Hepatocyte (in vitro differentiated cells): ENCODE data around the gene TIGD3. TPM values are rescaled to one million over a fixed set of nuclear protein-coding genes. Genes with fewer than 3 reads are reported as not detected.

ENCODE experiments used
- DNase-seq: peaks from one replicate; pipeline ENCODE4 v3.0.0-alpha.2; 2016; ENCODE audit warnings: low spot score
- H2AFZ ChIP-seq: fragments of 200-600 bp; sonication (generic); 2 replicates; pipeline ENCODE4 v1.6.0; 2016; ENCODE audit warnings: antibody characterized with exemption, mild to moderate bottlenecking
- H3K27ac ChIP-seq: fragments of 200-600 bp; sonication (generic); 2 replicates; pipeline ENCODE4 v1.5.1; 2016; ENCODE audit warnings: mild to moderate bottlenecking
- H3K27me3 ChIP-seq: fragments of 200-600 bp; sonication (generic); 2 replicates; pipeline ENCODE4 v1.6.1; 2016
- H3K36me3 ChIP-seq: fragments of 200-600 bp; sonication (generic); replicated peaks from 2 replicates; pipeline ENCODE4 v1.5.1; 2016; ENCODE audit warnings: low read depth; ENCODE audit not compliant: insufficient read depth
- H3K4me1 ChIP-seq: fragments of 200-600 bp; sonication (generic); 2 replicates; pipeline ENCODE4 v1.5.1; 2016; ENCODE audit warnings: mild to moderate bottlenecking, moderate library complexity; ENCODE audit not compliant: insufficient read depth
- H3K4me2 ChIP-seq: fragments of 200-600 bp; sonication (generic); 2 replicates; pipeline ENCODE4 v1.6.0; 2016
- H3K4me3 ChIP-seq: fragments of 200-600 bp; sonication (generic); 2 replicates; pipeline ENCODE4 v1.5.1; 2016; ENCODE audit warnings: mild to moderate bottlenecking
- H3K79me2 ChIP-seq: fragments of 200-600 bp; sonication (generic); 2 replicates; pipeline ENCODE4 v1.6.0; 2017; ENCODE audit warnings: mild to moderate bottlenecking
- H3K9me2 ChIP-seq: fragments of 200-600 bp; sonication (generic); replicated peaks from 2 replicates; pipeline ENCODE4 v1.6.0; 2017; ENCODE audit warnings: mild to moderate bottlenecking; ENCODE audit not compliant: insufficient read depth
- H3K9me3 ChIP-seq: fragments of 200-600 bp; sonication (generic); 2 replicates; pipeline ENCODE4 v1.5.1; 2016; ENCODE audit warnings: low read depth, mild to moderate bottlenecking
- H4K20me1 ChIP-seq: fragments of 200-600 bp; sonication (generic); 2 replicates; pipeline ENCODE4 v1.6.0; 2016; ENCODE audit warnings: mild to moderate bottlenecking; ENCODE audit not compliant: insufficient read depth, poor library complexity, severe bottlenecking
- EZH2 ChIP-seq: fragments of 200-600 bp; sonication (generic); IDR thresholded peaks from 2 replicates; pipeline ENCODE4 v1.6.1; 2016; ENCODE audit warnings: antibody characterized with exemption, mild to moderate bottlenecking, borderline replicate concordance
- EZH2phosphoT487 ChIP-seq: fragments of 200-600 bp; sonication (generic); IDR thresholded peaks from one replicate; pipeline ENCODE4 v1.6.1; 2018; ENCODE audit warnings: antibody characterized with exemption, mild to moderate bottlenecking, low read depth, moderate library complexity; ENCODE audit not compliant: unreplicated experiment, severe bottlenecking
- WGBS: methylation state at CpG from one replicate; pipeline ENCODE4 v1.1.6; 2016; ENCODE audit warnings: low lambda C conversion rate; ENCODE audit errors: missing lambda C conversion rate; 5-methylcytosine and 5-hydroxymethylcytosine counted together
- polyA plus RNA-seq: library from polyadenylated mRNA; unstranded; fragments of >200 nt; fragmentation: Nextera tagmentation; extraction: Ambion mirVana; gene quantifications from 2 replicates; pipeline ENCODE4 v1.2.1, GENCODE V29; 2016
- total RNA-seq: library from RNA; depleted of rRNA; stranded (reverse); fragments of >200 nt; gene quantifications from 2 replicates; pipeline ENCODE4 v1.2.3, GENCODE V29; 2014
- TF ChIP-seq, protein P1 (sequence below): fragments of 200-600 bp; sonication (generic); IDR thresholded peaks from 2 replicates; pipeline ENCODE4 v1.5.1; 2016; ENCODE audit warnings: antibody characterized with exemption, mild to moderate bottlenecking; ENCODE audit not compliant: poor library complexity

The TIGD3 gene
- total and polyA plus RNA-seq, 2 experiments from 2014 or later = 1.7 to 2.0 TPM

DNA sequence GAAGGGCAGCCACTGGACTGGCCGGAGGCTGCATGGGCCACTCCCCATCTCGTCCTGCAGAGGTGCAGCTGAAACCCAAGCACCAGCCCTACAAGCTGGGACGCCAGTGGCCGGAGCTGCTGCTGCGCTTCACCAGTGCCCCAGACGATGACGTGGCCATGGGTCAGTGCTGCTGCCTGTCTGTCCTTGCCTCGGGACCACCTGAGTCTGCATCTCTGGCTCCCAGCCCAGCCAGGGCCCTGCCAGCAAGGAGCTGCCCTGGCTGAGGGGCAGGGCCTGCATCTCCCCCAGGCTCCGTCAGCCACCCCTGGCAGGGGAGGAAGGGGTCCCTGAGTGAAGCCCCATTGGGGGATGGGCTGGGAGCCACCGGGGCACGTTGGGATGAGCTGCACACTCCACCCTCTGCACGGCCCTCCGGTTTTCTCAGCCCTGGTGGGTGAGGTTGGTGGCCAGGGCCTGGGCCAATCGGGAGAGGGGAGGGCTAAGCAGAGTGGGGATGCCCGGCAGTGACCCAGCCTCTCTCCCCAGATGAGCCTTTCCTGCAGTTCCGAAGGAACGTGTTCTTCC is 39.0 kb downstream of the TIGD3 start:
- Histone ChIP-seq H3K27ac (no peak overlapping the region), H3K9me3 (no peaks in the 10 kb centered on the region), H4K20me1 (no peaks in the 10 kb centered on the region), H3K27me3 (no peaks in the 10 kb centered on the region), H3K9me2 (no peaks in the 10 kb centered on the region), H3K36me3 (no peaks in the 10 kb centered on the region), H3K4me3 (no peak overlapping the region), H3K4me1 (peaks cover 11% of the 10 kb centered on the region), H2AFZ (no peak overlapping the region), H3K4me2 (no peak overlapping the region), H3K79me2 (peaks cover 22% of the 10 kb centered on the region)
- no peak for DNase-seq
- 90% methylated on average over 16 of the region's 17 CpGs for WGBS
- TF ChIP-seq, protein P1, sequence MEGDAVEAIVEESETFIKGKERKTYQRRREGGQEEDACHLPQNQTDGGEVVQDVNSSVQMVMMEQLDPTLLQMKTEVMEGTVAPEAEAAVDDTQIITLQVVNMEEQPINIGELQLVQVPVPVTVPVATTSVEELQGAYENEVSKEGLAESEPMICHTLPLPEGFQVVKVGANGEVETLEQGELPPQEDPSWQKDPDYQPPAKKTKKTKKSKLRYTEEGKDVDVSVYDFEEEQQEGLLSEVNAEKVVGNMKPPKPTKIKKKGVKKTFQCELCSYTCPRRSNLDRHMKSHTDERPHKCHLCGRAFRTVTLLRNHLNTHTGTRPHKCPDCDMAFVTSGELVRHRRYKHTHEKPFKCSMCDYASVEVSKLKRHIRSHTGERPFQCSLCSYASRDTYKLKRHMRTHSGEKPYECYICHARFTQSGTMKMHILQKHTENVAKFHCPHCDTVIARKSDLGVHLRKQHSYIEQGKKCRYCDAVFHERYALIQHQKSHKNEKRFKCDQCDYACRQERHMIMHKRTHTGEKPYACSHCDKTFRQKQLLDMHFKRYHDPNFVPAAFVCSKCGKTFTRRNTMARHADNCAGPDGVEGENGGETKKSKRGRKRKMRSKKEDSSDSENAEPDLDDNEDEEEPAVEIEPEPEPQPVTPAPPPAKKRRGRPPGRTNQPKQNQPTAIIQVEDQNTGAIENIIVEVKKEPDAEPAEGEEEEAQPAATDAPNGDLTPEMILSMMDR = no peak
- TF ChIP-seq EZH2 (no peak), EZH2phosphoT487 (no peak)

DNA sequence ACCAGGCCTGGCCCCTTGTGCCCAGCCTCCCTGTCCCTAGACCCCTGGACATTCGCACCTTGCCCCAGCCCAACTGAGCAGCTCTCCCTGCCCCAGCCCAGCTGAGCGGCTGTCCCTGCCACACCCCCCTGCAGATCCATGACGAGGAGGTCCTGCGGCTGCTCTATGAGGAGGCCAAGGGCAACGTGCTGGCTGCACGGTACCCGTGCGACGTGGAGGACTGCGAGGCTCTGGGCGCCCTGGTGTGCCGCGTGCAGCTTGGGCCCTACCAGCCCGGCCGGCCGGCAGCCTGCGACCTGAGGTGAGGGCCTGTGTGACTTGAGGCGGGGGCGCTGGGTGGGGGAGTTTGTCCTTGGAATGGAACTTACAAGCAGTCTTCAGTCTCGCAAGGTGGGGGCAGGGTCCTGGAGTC is 39.6 kb downstream of the TIGD3 start:
- no peak overlapping the region for H2AFZ ChIP-seq
- no peaks in the 10 kb centered on the region for H3K36me3 ChIP-seq
- 96% methylated on average over 20 of the region's 20 CpGs for WGBS
- no peak overlapping the region for H3K4me3 ChIP-seq
- H3K27ac ChIP-seq = no peak overlapping the region
- H3K9me2 ChIP-seq = no peaks in the 10 kb centered on the region
- H3K4me2 ChIP-seq = no peak overlapping the region
- DNase-seq = no peak
- peaks cover 11% of the 10 kb centered on the region for H3K4me1 ChIP-seq
- H3K27me3 ChIP-seq = no peaks in the 10 kb centered on the region
- no peaks in the 10 kb centered on the region for H3K9me3 ChIP-seq
- H3K79me2 ChIP-seq = peaks cover 17% of the 10 kb centered on the region
- H4K20me1 ChIP-seq = no peaks in the 10 kb centered on the region
- TF ChIP-seq, protein P1 = no peak
- TF ChIP-seq EZH2 (no peak), EZH2phosphoT487 (no peak)

DNA sequence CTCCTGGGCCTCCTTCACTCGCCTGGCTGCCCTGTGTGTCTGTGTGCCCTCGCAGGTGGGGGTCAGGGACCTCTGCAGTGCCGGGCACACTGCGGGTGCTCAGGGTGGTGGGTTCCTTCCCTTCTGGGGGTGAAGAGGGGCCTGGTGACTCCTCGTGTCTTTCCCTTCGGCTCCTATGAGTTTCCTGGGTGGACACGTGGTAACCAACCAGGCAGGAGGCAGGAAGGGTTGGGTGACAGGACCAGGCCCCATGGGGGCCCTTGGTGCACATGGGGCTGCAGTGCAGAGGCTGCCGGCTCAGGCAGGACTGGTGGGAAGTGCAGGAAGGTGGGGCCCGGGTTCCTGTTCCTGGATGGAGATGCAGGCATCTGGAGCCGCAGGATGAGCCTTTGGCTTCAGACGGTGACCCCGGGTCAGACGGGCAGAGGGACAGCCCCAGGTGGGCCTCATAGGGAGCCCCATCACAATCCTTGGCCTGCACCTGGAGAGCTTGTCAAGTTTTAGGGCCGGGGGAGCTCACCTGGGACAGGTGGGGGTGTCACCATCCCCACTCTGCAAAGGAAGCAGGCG is 41.5 kb downstream of the TIGD3 start:
- Histone ChIP-seq H4K20me1 (no peaks in the 10 kb centered on the region), H3K27me3 (no peaks in the 10 kb centered on the region), H3K27ac (no peak overlapping the region), H3K4me2 (no peak overlapping the region), H3K9me3 (no peaks in the 10 kb centered on the region), H3K79me2 (peaks cover 6% of the 10 kb centered on the region), H3K4me3 (no peak overlapping the region), H3K36me3 (no peaks in the 10 kb centered on the region), H3K9me2 (no peaks in the 10 kb centered on the region), H3K4me1 (peaks cover under 1% of the 10 kb centered on the region), H2AFZ (no peak overlapping the region)
- DNase-seq = no peak
- TF ChIP-seq EZH2 = no peak
- no peak for TF ChIP-seq EZH2phosphoT487
- TF ChIP-seq, protein P1 = no peak
- WGBS = 94% methylated on average over 15 of the region's 15 CpGs
